ENCODE results near the gene RBFOX2.

- TF ChIP-seq CTCF (CRISPR knock-in tag; IDR thresholded peaks at IDR 0.05): no peak
- no peak for TF ChIP-seq SRSF4 (IDR thresholded peaks at IDR 0.05; ENCODE audit: low read depth, low read length, poor library complexity, severe bottlenecking)
- TF ChIP-seq MED1 (CRISPR knock-in tag; IDR thresholded peaks at IDR 0.05): no peak
- TF ChIP-seq ZKSCAN8 (CRISPR knock-in tag; IDR thresholded peaks at IDR 0.05; ENCODE audit: borderline replicate concordance): no peak
- TF ChIP-seq TERF1 (CRISPR knock-in tag; IDR thresholded peaks at IDR 0.05): no peak
- TF ChIP-seq BCL3 (CRISPR knock-in tag; IDR thresholded peaks at IDR 0.05): no peak
- no peak for TF ChIP-seq CHD2 (IDR thresholded peaks at IDR 0.05; ENCODE audit: low read depth, low read length)
- no peak for TF ChIP-seq RNF219 (CRISPR knock-in tag; IDR thresholded peaks at IDR 0.05)
- TF ChIP-seq POLR2A (IDR thresholded peaks at IDR 0.05; ENCODE audit: insufficient read depth in 1 of 2, low read depth in 2 of 2, low read length in 2 of 2): no peak
- no peak for TF ChIP-seq ZNF503 (CRISPR knock-in tag; IDR thresholded peaks at IDR 0.05)
- no peak for TF ChIP-seq SRSF9 (IDR thresholded peaks at IDR 0.05; ENCODE audit: borderline replicate concordance, insufficient read depth, low read depth, low read length, poor library complexity, severe bottlenecking)
- TF ChIP-seq MTF1 (CRISPR knock-in tag; IDR thresholded peaks at IDR 0.05): no peak
- no peak for TF ChIP-seq MAZ (IDR thresholded peaks at IDR 0.05; ENCODE audit: borderline replicate concordance, low read depth, low read length)
- TF ChIP-seq MAZ (CRISPR knock-in tag; IDR thresholded peaks at IDR 0.05; ENCODE audit: low read depth): no peak
Observed at GRCh38 chr22:35944458-35944857, 84.2 kb downstream of the RBFOX2 start.
